ENCODE measurements around the gene DDX41. TPM values are rescaled to one million over a fixed set of nuclear protein-coding genes. Genes with fewer than 3 reads are reported as not detected.

DDX41 gene
- total and polyA plus RNA-seq, 10 of the 15 experiments (the other 5 are each of a cell fraction or from before 2014, with no cell fraction given), result 32.7 to 215 (median 93.6) TPM

DNA sequence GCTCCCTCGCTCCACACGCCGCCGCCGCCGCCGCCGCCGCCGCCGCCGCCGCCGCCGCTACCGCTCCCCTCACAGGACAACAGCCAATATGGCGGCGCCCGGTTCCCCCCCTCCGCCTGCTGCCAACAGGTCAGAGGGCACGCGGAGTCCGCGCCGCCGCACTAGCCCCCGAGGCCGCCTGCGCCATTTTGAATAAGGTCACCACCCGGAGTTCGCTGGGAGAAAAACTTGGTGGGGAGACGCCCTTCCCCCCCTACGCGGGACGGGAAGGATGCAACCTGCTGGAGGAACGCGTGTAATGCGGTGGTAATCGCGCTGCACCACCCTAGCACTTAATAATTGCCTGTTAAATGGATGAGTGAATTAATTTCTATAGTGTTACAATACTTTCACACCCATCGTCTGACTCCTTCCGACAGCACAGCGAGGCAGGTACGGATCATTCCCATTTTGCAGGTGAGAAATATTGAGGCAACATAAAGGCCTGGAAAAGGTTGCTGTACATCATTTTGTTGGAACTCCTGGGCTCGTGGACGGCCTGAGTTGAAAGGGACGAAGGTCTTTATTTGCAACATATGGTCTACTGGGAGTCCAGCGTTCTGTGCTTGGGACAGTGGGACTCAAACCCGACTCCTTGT is 37.8 kb upstream of the DDX41 start, which contains the start of gene FAM193B (continued):
- no peak for TF ChIP-seq HDAC2 (IDR thresholded peaks at IDR 0.05)
- peak; percentile 75 for TF ChIP-seq SREBF1 (IDR thresholded peaks at IDR 0.05; ENCODE audit: low read length)
- no peak for TF ChIP-seq ETV6 (conservative IDR thresholded peaks at IDR 0.05 in 1 of 2, IDR thresholded peaks at IDR 0.05 in 1 of 2; ENCODE audit: borderline replicate concordance in 1 of 2, low read depth in 1 of 2)
- no peak for TF ChIP-seq ZNF622 (IDR thresholded peaks at IDR 0.05)
- TF ChIP-seq NBN (IDR thresholded peaks at IDR 0.05), result peak; percentile 49; the same call in 1 of the 2 replicates
- TF ChIP-seq GATAD2B (conservative IDR thresholded peaks at IDR 0.05; ENCODE audit: low read depth), result no peak
- no peak for TF ChIP-seq TCF12 (IDR thresholded peaks at IDR 0.05; ENCODE audit: low read depth, low read length)
- no peak for TF ChIP-seq SMAD5 (IDR thresholded peaks at IDR 0.05; ENCODE audit: low read depth)
- TF ChIP-seq JUND (IDR thresholded peaks at IDR 0.05; ENCODE audit: low read depth, low read length), result no peak
- peak; percentile 84 for TF ChIP-seq HCFC1 (IDR thresholded peaks at IDR 0.05; ENCODE audit: low read length)
- TF ChIP-seq SIX5 (IDR thresholded peaks at IDR 0.05; ENCODE audit: low read depth, low read length, severe bottlenecking), result peak; percentile 85
- TF ChIP-seq CHD2 (IDR thresholded peaks at IDR 0.05; ENCODE audit: borderline replicate concordance, low read depth, low read length), result peak; percentile 74; the same call in 1 of the 2 replicates
- TF ChIP-seq NFYA (IDR thresholded peaks at IDR 0.05; ENCODE audit: borderline replicate concordance, low read depth, low read length), result no peak
- TF ChIP-seq MTA2 (IDR thresholded peaks at IDR 0.05; ENCODE audit: low read depth), result peak; percentile 74
- no peak for TF ChIP-seq SUPT20H (IDR thresholded peaks at IDR 0.05; ENCODE audit: borderline replicate concordance, control insufficient read depth, low read depth, low read length)
- no peak for TF ChIP-seq KAT2A (conservative IDR thresholded peaks at IDR 0.05; ENCODE audit: control insufficient read depth, low read depth, low read length)
- TF ChIP-seq, protein P1, sequence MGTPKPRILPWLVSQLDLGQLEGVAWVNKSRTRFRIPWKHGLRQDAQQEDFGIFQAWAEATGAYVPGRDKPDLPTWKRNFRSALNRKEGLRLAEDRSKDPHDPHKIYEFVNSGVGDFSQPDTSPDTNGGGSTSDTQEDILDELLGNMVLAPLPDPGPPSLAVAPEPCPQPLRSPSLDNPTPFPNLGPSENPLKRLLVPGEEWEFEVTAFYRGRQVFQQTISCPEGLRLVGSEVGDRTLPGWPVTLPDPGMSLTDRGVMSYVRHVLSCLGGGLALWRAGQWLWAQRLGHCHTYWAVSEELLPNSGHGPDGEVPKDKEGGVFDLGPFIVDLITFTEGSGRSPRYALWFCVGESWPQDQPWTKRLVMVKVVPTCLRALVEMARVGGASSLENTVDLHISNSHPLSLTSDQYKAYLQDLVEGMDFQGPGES (IDR thresholded peaks at IDR 0.05), result 0 out of 2 replicates have a peak, but pooled peaks have one; percentile 35
- no peak for TF ChIP-seq MEF2A (IDR thresholded peaks at IDR 0.05; ENCODE audit: insufficient read depth, low read depth, low read length)
- TF ChIP-seq BHLHE40 (IDR thresholded peaks at IDR 0.05; ENCODE audit: borderline replicate concordance in 1 of 2, low read depth in 2 of 2, low read length in 1 of 2), result peak in 1 of 2 experiments; percentile 50; a peak in 1 of 4 replicates
- no peak for TF ChIP-seq CBFB (IDR thresholded peaks at IDR 0.05; ENCODE audit: low read depth)
- TF ChIP-seq, protein P2, sequence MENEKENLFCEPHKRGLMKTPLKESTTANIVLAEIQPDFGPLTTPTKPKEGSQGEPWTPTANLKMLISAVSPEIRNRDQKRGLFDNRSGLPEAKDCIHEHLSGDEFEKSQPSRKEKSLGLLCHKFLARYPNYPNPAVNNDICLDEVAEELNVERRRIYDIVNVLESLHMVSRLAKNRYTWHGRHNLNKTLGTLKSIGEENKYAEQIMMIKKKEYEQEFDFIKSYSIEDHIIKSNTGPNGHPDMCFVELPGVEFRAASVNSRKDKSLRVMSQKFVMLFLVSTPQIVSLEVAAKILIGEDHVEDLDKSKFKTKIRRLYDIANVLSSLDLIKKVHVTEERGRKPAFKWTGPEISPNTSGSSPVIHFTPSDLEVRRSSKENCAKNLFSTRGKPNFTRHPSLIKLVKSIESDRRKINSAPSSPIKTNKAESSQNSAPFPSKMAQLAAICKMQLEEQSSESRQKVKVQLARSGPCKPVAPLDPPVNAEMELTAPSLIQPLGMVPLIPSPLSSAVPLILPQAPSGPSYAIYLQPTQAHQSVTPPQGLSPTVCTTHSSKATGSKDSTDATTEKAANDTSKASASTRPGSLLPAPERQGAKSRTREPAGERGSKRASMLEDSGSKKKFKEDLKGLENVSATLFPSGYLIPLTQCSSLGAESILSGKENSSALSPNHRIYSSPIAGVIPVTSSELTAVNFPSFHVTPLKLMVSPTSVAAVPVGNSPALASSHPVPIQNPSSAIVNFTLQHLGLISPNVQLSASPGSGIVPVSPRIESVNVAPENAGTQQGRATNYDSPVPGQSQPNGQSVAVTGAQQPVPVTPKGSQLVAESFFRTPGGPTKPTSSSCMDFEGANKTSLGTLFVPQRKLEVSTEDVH (IDR thresholded peaks at IDR 0.05; ENCODE audit: low read depth, partially characterized antibody), result no peak
- no peak for TF ChIP-seq CBX5 (IDR thresholded peaks at IDR 0.05; ENCODE audit: low read depth)
- TF ChIP-seq STAT1 (conservative IDR thresholded peaks at IDR 0.05), result no peak
- TF ChIP-seq, protein P3, sequence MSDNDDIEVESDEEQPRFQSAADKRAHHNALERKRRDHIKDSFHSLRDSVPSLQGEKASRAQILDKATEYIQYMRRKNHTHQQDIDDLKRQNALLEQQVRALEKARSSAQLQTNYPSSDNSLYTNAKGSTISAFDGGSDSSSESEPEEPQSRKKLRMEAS (IDR thresholded peaks at IDR 0.05; ENCODE audit: low read depth, low read length), result no peak
- TF ChIP-seq CHD1 (IDR thresholded peaks at IDR 0.05; ENCODE audit: low read depth, low read length), result no peak

Data from GM12878 (cell line).